ENCODE results near the gene CDC42EP3.

Gene CDC42EP3

DNA sequence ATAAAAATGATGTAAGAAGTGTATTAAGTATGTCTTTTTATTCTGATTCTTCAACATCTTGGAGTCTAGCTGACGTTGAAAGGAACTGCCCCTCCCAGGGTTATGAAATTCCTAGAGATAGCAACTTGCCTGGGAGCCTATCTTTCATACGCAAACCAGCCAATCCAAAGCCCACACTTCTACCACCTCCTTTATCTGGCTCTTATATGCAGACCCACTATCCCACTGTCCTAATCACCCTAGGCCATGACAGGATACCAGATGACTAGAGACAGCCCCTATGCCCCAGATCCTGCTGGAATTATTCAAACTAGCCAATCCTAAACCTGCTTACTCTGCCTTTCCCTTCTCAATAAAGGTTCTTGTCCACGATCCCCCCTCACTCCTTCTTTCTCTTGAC, 11.8 kb upstream of the CDC42EP3 start:
- DNase-seq = no peak

DNA sequence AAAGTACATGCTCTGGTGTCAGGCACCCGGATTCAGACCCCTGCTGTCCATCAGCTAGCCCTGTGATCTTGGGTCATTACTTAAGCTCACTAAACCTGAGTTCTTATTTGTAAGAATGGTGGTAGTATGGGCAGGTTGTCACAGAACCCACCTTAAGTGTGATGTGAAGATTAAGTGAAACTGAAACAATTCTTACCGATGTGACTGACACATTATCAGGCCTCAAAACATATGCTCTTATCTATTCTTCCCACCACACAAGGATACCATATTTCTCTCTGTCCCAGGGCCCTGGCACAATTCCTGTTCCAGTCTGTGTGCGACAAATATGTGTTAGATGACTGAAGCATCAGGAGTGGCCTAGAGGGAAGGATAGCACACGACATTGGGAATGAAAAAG, 11.0 kb upstream of the CDC42EP3 start:
- DNase-seq = no peak

DNA sequence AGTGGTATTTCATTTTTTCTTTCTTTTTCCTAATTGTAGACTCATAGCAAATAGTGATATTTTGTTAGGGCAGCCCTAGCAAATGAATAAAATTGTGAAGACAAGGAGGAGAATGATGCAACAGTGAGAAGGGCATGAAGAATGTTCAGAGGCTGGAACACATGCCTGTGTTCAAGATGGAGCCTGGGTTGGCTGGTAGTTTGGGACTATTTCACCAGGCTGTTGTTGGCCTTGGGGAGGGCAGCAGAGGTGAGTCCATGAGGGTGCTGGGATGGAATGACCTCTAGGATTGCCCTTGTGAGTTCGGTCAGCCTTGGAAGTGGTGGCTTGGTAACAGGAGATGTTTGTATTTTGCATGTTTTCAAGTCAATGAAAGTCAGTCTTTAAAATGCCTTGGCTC, 10.1 kb upstream of the CDC42EP3 start:
- no peak for DNase-seq

DNA sequence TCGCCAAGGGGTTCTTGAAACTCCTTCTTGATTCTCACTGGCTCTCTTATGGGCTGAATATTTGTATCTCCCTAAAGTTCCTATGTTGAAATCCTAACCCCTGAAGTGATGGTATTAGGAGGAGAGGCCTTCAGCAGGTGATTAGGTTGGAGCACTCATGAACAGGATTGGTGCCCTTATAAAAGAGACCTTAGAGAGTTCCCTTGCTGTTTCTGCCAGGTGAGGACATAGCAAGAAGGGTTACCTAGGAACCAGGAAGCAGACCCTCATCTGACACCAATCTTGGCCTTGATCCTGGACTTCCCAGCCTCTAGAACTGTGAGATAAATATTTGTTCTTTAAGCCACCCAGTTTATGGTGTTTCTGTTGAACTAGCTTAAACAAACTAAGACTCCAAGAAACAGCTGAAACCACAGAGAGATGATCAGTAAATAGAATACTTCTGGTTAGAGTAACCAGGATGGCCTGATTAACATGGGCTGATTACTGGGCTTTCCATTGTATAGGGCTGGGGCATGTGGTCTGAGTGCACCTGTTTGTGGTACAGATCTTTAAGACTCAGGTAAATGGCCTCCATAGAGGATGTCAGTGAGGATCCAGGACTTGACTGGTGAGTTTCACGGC, 7.7 kb upstream of the CDC42EP3 start:
- no peak for DNase-seq

DNA sequence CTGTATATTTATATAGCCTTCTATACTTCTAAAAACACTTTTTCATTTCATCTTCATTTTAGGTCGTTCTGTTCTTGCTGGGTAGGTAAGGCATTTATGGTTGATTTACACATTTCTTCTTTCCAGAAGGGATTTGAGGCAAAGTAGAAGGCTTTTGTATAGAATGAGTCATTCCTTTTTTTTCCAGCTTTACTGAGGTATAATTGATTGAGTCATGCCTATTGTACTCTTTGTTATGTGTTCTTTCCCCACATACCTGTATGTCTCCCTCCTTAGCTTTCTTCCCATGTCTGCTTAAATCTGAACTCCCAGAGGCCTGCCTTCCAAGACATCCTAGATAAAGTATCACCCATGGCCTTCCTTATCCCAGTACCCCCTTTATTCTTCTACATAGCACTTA, 4.8 kb upstream of the CDC42EP3 start:
- no peak for DNase-seq

DNA sequence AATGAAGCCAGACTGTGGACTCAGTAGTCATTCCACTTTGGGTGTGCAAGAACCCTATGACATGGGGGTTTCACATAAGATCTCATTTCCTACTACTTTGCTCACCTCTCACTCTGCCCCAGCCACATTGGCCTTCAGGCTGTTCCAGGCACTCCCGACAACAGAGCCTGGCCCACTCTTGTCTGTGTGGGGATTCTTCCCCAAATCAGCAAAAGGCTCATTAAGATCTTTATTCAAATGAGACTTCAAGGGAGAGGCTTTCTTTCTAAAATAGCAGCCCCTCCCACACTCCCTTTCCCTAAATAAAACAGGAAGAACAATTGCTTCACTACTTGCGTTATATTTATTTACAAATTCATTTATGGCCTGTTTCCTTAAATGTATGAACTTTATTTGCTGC, 3.5 kb upstream of the CDC42EP3 start:
- DNase-seq = no peak

DNA sequence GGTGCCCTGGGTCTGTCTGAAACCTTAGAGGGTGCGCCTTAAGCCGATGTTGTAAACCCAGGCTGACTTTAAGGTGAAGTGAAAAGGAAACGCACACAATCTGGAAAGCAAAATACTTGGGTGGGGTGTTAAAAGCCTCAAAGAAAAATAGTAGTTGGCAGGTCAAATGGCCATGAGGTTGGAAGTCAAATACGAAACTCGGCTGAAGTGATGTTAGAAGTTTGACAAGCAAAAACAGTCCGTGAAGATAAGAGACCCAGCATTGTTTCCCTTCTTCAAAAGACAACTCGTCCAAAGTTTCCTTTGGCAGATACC, 1.4 kb upstream of the CDC42EP3 start:
- DNase-seq = peak; percentile 63

DNA sequence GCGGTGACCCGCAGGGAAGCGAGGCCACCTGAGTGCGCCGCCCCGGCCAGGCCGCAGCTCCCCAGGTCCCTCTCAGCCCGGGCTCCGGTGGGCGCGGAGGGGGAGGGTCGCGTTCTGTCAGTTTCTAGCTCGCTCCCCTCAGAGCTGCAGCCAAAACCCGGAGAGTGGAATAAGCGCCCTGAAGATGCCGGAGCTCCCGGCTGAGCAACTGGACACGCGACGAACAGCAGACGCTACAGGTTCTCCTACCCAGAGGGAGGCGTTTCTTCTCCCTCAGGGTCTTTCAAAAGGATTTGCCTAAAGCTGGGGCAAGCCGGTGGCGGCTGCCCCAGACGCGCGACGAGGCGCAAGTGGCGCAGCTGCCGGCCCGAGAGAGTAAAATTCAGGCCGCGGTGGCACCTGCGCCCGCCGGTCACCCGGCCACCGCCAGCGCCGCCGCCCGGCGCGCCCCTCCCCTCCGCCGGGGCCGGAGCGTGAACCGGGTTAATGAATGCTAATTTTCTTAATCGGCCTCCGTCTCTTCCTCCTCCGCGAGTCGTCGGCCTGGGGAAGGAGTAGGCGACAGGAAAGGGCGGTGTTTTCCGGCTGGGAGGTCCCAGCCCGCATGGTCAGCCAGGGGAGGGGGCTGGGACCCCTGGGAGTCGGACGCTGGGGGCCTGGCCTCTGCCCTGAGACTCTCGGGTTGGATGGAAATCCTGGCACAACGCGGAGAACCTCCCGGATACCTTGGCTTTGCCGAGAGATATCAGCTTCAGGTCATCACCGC, 845 bp upstream of the CDC42EP3 start:
- DNase-seq = peak; percentile 62

DNA sequence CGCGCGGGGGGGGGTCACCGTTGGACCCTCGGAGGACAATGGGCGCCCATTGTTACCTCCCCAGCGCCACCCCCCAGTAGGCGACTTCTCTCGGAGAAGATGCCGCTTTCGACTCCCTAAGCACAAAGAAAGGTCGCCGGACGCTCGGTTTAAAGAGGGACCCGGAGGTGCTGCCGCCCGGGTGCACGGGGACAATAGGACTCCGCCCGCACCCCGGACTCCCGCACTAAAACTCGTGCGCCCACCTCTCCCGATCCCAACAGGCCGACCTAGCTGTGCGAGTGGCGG, 318 bp upstream of the CDC42EP3 start:
- DNase-seq = no peak

DNA sequence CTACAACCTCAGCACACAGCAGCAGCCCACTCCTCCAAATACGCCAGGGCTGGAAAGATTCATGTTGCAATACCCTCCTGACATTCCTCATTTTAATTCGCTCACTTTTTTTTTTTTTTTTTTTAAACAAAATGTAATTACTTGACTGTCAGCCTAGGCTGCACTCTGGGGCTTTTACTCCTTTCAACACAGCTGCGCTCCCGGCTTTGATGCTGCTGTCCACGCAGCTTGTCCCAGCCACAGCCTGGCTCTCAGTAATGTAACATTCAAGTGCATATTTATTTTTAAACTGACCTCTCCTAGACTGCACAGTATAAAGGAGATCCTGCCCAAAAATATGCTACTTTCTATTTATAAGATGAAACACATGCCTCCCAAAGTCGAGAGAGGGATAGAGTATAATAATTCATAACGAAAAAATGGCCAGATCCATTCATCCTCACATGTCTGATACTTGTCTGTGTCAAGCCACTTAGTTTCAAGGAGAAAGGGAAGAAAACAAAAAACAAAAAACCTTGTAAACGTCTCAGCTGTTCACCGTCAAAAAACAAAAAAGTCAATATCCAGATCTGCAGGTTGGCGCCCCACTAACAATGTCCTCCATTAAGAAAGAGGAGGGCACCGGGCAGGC, 949 bp downstream of the CDC42EP3 start:
- DNase-seq = no peak

DNA sequence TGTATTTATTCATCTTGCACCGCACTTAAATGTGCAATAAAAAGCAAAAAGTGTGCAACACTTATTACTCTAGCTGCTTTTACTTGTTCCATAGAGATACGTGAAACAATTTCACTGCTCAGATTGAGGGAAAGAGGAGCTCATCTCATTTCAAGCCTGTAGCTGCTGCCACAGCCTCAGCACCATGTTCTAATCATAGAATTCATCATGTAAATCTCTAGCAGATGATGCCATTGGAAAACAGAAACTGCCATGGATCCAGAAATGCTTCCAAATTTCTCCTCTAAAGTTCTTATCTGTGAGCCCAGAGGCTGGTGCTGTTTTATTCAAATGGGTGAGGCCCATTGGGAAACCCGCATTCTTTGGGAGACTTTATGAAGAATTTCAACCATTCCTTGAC, 2.0 kb downstream of the CDC42EP3 start:
- DNase-seq = no peak

DNA sequence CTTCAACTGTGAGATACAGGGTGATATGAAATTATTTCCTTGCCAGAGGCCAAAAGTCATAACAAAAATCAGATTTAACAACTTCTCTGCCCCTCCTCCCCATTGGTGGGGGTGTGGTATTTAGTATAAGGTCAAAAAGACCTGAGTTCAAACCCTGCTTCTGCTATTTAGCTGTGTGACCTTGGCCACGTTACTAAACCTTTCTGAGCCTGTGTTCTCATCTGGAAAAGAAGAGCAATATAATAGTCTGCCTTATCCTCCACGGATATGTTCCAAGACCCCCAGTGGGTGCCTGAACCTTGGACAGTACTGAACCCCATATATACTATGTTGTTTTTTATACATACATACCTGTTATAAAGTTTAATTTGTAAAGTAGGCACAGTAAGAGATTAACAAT, 3.7 kb downstream of the CDC42EP3 start:
- no peak for DNase-seq

DNA sequence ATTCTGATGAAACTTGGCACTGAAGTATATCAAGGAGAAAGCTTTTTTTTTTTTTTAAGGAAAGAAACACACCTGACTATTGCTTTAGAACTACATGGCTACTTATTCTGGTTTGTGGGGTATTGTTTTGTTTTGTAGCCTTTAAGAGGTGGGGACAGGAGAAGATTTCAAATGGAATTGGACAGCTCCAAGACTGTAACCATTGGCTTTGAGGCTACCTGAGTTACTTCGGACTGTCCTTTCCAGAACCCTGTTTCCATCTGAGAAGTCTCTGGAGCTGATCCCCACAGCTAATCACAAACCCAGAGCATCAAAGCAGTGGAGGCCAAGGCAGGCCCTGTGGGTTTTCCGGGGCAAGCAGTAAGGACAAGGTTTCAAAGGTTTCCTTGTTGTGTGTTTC, 4.7 kb downstream of the CDC42EP3 start:
- DNase-seq = no peak

DNA sequence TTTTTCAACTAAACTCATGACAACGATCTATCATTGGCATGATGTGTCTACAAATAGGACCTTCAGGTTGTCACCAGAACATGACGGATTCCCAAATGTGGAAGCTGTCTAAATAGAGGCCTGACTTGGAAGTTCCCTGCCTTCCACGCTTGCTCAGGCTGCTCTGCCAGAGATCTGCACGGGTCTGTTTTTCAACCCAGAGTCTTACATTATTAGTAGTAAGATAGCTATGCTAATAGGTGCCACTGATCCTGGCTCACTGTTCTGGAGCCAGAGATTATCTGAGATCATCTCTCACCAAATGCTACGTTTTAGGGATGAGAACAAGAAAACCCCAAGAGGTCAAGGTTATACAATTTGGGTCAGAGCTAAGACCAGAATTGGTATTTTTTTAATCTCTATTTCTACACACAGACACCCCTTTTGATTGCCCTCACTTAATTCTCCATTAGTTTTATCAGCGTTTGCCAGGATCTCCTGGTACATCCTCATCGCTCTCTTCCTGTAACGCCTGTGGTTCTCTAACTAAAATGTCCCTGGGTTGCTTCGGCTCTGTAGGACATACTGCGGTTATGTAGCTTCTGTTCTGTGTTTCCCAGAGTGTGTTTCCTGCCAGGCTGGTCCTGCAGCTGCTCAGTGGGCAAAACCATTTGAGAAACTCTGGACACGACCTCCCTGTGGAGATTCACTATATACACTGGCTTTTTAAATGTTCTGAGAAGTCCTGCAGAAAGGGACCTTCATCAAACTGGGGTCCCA, 5.7 kb downstream of the CDC42EP3 start:
- no peak for DNase-seq

DNA sequence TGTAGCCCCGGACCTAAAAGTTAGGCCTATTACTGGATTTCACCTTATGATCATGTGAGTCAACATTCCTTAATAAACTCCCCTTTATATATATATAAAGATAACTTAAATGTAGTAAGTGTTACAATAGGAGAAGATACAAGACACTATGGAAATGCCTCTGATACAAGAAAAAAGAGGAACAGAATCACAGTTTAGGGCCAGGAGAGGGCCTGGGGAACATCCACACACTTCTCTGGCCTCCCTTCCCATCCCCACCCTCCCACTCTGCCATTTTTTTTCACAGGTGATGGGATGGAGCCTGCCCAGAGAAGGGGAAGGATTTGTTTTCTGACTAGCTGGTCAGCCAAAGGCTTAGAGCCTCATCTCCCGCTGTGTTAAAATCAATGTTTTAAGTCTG, 6.4 kb downstream of the CDC42EP3 start:
- no peak for DNase-seq

DNA sequence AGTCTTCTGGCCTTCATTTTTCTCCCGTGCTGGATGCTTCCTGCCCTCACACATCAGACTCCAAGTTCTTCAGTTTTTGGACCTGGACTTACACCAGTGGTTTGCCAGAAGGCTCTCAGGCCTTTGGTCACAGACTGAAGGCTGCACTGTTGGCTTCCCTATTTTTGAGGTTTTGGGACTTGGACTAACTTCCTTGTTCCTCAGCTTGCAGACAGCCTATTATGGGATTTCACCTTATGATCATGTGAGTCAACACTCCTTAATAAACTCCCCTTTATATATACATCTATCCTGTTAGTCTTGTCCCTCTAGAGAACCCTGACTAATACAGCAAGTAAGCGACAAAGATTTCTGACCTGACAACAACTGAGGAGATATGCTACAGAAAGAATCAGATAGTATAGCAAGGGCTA, 7.2 kb downstream of the CDC42EP3 start:
- no peak for DNase-seq

DNA sequence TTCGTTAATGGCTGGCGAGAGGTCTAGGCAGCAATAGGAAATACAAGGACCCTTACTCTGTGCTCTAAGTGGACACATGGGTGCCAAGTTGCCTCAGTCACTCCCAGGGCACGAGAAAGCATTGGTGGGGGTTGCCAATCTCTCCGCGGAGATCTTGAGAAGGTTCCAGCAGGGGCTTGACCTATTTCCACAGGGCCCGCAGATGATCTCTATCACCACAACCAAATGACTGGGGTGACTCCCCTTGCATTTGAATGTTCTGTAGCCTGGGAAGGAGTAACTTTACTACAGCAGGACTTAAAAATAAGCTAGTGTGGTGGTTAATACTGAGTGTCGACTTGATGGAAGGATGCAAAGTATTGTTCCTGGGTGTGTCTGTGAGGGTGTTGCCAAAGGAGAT, 8.1 kb downstream of the CDC42EP3 start:
- no peak for DNase-seq

DNA sequence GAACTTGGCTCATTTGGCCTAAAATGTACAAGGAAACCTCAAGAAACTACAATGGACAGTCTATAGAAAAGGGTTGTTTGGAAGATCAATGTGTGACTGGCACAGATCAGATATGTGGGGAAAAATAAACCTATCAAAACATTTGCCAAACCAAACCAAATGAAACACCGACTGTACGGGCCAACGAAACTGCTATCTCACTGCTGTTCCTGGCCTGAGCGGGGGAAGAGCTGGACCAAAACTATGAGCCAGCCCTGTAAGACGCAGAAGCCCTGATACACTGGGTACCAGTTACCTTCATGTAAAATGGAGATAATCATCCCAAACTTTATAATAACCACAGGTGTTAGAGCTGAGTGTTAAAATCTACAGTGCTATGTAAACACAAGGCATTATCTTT, 11.7 kb downstream of the CDC42EP3 start:
- no peak for DNase-seq

DNA sequence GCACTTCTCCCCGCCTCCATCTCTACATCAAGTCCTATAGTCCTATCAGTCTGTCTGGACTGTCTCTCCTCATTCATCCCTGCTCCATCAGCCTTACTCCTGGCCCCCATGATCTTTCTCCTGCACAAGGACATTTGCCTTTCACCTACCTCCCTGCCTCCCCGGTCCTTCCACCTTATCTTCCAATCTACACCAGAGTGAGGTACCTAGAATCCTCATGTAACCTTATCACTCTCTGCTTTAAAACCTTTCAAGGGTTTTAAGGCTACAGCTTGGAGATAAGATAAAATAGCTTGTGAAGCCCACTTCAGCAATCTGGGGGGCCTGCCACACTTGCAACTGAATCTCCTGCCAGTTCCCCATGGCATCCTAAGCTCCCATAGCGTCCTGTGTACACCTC, 12.8 kb downstream of the CDC42EP3 start:
- no peak for DNase-seq

DNA sequence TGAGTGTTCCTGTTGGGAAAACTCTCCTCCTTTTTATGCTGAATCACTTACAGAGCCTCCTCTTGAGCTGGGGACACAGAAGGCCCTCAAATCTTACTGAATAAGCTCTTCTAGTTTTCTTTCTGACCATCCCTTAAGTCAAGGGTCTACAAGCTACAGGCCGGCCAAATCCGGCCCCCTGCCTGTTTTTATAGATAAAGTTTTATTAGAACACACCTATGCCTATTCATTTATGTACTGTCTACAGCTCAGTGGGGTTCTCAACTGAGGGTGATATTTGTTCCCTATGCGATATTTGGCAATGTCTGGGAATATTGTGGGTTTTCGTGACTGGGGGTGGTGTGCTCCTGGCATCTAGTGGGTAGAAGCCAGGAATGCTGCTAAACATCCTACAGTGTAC, 14.0 kb downstream of the CDC42EP3 start:
- no peak for DNase-seq

DNA sequence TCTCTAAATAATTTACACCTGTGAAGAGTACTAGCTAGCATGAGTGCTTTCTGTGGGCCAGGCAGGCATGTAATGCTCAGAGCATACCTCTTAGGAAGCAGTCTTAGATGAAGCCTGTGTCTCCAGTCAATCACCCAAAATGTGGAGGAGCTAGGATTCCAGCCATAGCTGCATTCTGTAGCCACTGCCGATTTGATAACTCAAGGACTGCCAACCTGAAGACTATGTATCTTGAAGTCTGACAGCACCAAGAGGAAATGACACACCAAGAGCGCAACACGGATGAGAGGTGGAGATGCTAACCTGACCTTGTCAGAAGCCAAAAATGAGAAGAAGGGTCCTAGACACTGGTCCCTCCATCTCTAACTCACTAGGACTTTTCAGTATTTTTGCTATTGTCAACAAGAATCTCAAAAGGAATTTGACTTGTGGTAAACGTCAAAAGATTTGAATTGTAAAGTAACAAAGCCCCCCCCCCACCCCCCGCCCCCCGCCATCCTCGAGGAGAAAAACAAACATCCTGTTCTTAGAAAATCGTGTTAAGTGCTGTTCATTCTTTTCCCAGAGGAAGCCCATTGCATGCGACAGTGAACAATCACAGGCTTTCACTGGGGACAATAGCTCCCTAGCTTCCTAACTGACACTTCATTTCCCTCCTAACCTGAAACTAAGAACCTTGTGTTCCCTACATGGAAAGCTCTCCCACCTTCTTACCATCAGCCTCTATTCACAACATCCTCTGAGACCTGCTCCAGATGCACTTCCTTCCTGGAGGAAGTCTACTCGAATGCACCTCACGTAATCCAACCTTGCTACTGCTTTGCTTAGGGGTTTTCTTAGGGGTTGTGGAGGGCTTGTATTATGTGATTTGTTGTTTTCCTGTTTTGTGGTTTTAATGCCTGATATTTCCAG, 14.7 kb downstream of the CDC42EP3 start:
- DNase-seq = no peak

DNA sequence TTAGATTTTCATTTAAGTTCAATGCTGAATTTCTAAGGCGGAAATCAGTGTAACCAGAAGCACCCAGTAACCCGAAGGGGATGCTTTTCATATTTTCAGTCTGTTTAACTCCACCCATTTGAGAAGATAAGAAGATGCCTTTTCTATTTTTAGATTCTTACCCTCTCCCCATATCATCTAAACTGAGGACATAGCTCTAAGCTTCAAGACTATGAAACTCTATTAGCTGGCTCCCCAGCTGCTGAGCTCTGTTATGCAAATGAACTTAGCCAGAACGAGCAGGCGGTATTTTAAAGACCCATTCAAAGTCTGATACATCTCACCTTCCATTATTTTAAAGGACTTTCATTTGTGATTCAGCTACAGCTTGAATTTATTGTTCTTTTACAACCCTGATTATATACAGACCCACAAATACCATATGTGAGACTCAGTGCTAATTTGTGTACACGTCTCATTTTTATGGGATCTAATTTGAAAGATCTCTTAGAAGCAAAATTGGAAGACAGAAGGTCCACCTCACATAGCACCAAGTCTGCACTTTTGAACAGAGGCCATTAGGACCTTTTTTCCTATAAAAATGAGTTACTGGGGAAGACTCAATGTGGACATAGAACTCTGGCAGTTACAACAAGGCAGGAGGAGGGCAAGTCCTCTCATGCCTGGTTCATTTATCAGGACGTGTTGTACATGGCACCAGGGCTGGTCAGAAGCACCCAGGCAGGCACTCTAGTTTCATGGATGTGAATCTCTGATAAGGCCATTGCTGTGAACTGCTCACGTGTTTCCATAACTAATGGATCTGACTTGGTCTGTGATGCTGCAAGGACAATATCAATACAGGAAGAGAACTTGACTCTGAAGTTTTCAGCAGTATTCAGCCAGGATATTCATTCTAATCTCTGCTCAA, 16.3 kb downstream of the CDC42EP3 start:
- no peak for DNase-seq
